ENCODE data around the gene EXOC6B. TPM values are rescaled to one million over a fixed set of nuclear protein-coding genes. Genes with fewer than 3 reads are reported as not detected.

EXOC6B gene
- total RNA-seq, 1 donor from 2014 or later: 46.1 TPM

GRCh38 chr2:72813841-72814240 lies 12.0 kb downstream of the EXOC6B start:
- TF ChIP-seq, protein P1, sequence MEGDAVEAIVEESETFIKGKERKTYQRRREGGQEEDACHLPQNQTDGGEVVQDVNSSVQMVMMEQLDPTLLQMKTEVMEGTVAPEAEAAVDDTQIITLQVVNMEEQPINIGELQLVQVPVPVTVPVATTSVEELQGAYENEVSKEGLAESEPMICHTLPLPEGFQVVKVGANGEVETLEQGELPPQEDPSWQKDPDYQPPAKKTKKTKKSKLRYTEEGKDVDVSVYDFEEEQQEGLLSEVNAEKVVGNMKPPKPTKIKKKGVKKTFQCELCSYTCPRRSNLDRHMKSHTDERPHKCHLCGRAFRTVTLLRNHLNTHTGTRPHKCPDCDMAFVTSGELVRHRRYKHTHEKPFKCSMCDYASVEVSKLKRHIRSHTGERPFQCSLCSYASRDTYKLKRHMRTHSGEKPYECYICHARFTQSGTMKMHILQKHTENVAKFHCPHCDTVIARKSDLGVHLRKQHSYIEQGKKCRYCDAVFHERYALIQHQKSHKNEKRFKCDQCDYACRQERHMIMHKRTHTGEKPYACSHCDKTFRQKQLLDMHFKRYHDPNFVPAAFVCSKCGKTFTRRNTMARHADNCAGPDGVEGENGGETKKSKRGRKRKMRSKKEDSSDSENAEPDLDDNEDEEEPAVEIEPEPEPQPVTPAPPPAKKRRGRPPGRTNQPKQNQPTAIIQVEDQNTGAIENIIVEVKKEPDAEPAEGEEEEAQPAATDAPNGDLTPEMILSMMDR (conservative IDR thresholded peaks at IDR 0.05): no peak
- H3K27me3 Mint-ChIP-seq: no peaks in the 10 kb centered on the region
- peaks cover 43% of the 10 kb centered on the region for H3K36me3 Mint-ChIP-seq
- no peaks in the 10 kb centered on the region for H3K4me1 Mint-ChIP-seq (ENCODE audit: unreplicated experiment)
- peaks cover 4% of the 10 kb centered on the region for H3K9me3 Mint-ChIP-seq
- no peak for DNase-seq (ENCODE audit: extremely low spot score, unreplicated experiment)
- H3K27ac Mint-ChIP-seq: no peak overlapping the region
- no peak overlapping the region for H3K4me3 Mint-ChIP-seq

GRCh38 chr2:72810165-72810564 lies 15.7 kb downstream of the EXOC6B start:
- H3K9me3 Mint-ChIP-seq: no peaks in the 10 kb centered on the region
- TF ChIP-seq, protein P1 (conservative IDR thresholded peaks at IDR 0.05): no peak
- no peak overlapping the region for H3K4me3 Mint-ChIP-seq
- no peak overlapping the region for H3K27ac Mint-ChIP-seq
- H3K27me3 Mint-ChIP-seq: no peaks in the 10 kb centered on the region
- H3K4me1 Mint-ChIP-seq (ENCODE audit: unreplicated experiment): no peaks in the 10 kb centered on the region
- peaks cover 42% of the 10 kb centered on the region for H3K36me3 Mint-ChIP-seq
- DNase-seq (ENCODE audit: extremely low spot score, unreplicated experiment): no peak

- Mint-ChIP-seq H3K27me3 (no peaks in the 10 kb centered on the region), H3K27ac (no peak overlapping the region), H3K36me3 (peaks cover 42% of the 10 kb centered on the region), H3K4me1 (ENCODE audit: unreplicated experiment) (no peaks in the 10 kb centered on the region), H3K9me3 (no peaks in the 10 kb centered on the region), H3K4me3 (no peak overlapping the region)
- DNase-seq (ENCODE audit: extremely low spot score, unreplicated experiment): no peak
- TF ChIP-seq, protein P1 (conservative IDR thresholded peaks at IDR 0.05): no peak
Measured at GRCh38 chr2:72809095-72809494, 16.7 kb downstream of the EXOC6B start.

GRCh38 chr2:72806280-72806945 lies 19.4 kb downstream of the EXOC6B start:
- TF ChIP-seq, protein P1 (conservative IDR thresholded peaks at IDR 0.05): no peak
- H3K27ac Mint-ChIP-seq: no peak overlapping the region
- no peaks in the 10 kb centered on the region for H3K4me1 Mint-ChIP-seq (ENCODE audit: unreplicated experiment)
- DNase-seq (ENCODE audit: extremely low spot score, unreplicated experiment): no peak
- H3K4me3 Mint-ChIP-seq: no peak overlapping the region
- H3K9me3 Mint-ChIP-seq: no peaks in the 10 kb centered on the region
- no peaks in the 10 kb centered on the region for H3K27me3 Mint-ChIP-seq
- H3K36me3 Mint-ChIP-seq: peaks cover 31% of the 10 kb centered on the region

DNA sequence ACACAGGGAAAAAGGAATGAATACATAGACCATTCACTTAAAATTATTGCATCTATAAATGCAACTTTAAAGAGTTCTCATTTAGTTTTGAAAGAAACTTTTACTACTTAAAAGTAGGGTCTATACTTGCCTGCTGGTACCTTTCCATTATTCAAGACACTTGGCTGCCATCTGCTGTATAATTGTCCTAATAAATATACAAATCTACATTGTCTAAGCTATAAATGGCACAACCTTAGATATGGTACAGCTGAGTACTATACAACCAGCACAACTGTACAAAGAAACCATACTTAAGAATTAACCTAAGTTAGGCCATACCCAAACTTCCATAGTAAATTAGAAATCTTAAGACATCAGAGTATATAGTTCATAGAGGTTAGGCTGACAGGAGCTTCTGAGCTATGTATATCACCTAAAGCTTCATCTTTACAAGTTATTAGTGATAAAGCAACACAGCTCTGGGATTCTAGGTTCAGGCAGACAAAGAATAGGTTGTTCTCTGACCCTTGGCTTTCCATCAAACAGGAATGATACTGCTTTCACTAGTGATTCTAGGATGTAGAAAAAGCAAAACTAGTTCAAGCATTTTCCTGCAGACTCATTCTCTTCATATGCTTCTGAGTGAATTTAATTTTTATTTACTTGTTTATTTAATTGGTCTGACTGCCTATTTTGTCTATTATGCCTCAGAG lies 22.1 kb downstream of the EXOC6B start:
- no peaks in the 10 kb centered on the region for H3K9me3 Mint-ChIP-seq
- no peak for DNase-seq (ENCODE audit: extremely low spot score, unreplicated experiment)
- peaks cover 16% of the 10 kb centered on the region for H3K36me3 Mint-ChIP-seq
- H3K27ac Mint-ChIP-seq: no peak overlapping the region
- TF ChIP-seq, protein P1 (conservative IDR thresholded peaks at IDR 0.05): no peak
- H3K4me3 Mint-ChIP-seq: no peak overlapping the region
- H3K27me3 Mint-ChIP-seq: no peaks in the 10 kb centered on the region
- no peaks in the 10 kb centered on the region for H3K4me1 Mint-ChIP-seq (ENCODE audit: unreplicated experiment)
